D721Med (cell line): ENCODE measurements around the gene PDE4B.

Experiments used
- DNase-seq: peaks from one replicate; pipeline ENCODE4 v3.0.0; 2011; ENCODE audit warnings: low spot score; ENCODE audit not compliant: insufficient read length
- FAIRE-seq: peaks from 2 replicates; lab custom pipeline; 2011; peaks lifted over from hg19 to GRCh38; lab: Jason Lieb, UNC
- TF ChIP-seq, protein P1 (sequence below): IDR thresholded peaks from 2 replicates; pipeline ENCODE4 v1.5.1; 2012; ENCODE audit warnings: mild to moderate bottlenecking, control low read depth; ENCODE audit not compliant: insufficient read depth; ENCODE audit errors: missing control alignments

The PDE4B gene

DNA sequence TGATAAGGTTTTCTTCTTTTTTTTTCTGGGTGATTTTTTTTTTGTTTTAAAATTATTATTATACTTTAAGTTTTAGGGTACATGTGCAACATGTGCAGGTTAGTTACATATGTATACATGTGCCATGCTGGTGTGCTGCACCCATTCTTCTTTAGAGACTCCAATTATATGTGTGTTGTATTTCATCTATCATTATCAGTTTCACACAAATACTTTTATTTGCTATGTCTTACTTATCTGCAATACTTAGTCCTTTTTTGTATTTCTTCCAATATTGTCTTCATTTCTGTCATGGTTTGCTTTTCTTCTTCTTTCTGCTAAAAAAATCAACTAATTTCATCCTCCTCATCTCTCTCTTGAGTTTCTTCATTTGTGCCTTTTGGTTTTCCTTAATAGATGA lies 3.9 kb upstream of the PDE4B start:
- TF ChIP-seq, protein P1, sequence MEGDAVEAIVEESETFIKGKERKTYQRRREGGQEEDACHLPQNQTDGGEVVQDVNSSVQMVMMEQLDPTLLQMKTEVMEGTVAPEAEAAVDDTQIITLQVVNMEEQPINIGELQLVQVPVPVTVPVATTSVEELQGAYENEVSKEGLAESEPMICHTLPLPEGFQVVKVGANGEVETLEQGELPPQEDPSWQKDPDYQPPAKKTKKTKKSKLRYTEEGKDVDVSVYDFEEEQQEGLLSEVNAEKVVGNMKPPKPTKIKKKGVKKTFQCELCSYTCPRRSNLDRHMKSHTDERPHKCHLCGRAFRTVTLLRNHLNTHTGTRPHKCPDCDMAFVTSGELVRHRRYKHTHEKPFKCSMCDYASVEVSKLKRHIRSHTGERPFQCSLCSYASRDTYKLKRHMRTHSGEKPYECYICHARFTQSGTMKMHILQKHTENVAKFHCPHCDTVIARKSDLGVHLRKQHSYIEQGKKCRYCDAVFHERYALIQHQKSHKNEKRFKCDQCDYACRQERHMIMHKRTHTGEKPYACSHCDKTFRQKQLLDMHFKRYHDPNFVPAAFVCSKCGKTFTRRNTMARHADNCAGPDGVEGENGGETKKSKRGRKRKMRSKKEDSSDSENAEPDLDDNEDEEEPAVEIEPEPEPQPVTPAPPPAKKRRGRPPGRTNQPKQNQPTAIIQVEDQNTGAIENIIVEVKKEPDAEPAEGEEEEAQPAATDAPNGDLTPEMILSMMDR: no peak
- no peak for DNase-seq
- no peak for FAIRE-seq

- DNase-seq: no peak
- TF ChIP-seq, protein P1: no peak
- FAIRE-seq: no peak
Measured at GRCh38 chr1:65791396-65791795, 1.3 kb upstream of the PDE4B start.

- TF ChIP-seq, protein P1: no peak
- FAIRE-seq: no peak
- DNase-seq: no peak
Measured at GRCh38 chr1:65791801-65792668, 660 bp upstream of the PDE4B start.

DNA sequence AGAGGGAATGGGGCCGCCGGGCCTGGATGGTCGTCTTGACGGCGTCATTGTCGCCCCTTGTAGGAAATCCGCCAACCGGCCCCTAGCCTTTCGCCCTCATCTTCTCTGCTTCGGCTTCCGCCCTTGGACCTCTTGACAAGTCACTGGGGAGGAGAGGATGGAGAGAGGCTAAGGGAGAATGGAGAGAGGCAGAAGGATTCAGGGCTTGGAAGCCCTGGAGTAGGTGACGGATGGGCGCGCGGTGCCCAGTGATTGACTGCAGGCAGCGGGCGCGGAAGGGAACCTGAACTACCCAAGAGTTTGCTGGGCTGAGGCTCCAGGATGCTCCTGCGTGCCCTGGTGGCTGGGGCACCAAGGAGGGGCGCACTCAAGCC lies 651 bp downstream of the PDE4B start:
- FAIRE-seq: no peak
- DNase-seq: no peak
- TF ChIP-seq, protein P1: no peak

DNA sequence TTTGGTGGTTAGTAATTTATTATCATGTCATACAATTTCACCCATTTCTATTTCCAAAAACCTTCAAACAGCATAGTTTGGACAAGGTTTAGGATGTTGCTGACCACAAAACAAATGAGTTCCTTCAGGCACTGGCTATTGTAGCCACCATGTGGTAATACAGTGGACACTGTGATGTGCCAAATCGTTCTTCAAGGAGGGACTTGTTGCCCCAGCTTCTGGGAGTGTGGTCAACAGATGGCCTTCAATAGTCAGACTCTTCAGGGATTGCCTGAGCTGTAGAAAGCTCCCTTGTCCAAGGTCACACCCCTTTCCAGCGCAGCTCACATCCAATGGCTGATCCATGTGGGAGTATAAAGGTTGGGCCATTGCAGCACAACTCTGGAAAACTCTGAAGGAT lies 2.6 kb downstream of the PDE4B start:
- DNase-seq: no peak
- FAIRE-seq: no peak
- TF ChIP-seq, protein P1: no peak

GRCh38 chr1:65799601-65800000 lies 6.9 kb downstream of the PDE4B start:
- no peak for FAIRE-seq
- TF ChIP-seq, protein P1: no peak
- DNase-seq: no peak

DNA sequence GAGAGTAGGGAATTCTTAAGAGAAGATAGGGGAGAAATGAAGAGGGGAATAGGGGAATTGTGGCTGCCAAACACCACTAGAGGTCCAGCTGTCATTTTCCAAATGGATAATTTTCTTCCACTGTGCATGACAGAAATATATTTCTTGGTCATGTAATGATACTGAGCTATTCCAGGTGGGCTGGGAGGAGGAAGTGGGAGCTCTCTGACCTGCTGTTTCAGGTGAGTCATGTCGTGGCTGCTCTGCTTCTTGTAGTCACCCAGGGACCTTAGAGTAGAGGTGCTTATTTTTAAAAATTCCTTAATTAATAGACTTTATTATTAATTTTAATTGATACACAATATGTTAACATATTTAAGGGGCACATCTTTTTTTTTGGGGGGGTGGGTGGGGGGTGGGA lies 11.9 kb downstream of the PDE4B start:
- DNase-seq (no peak), FAIRE-seq (no peak)
- TF ChIP-seq, protein P1: no peak
